HL-60 (cell line): ENCODE results near the gene KAZN.

ENCODE experiments used
- DNase-seq, 2 experiments: peaks; one replicate each; pipeline ENCODE4 v3.0.0-alpha.2; 2010 to 2020; ENCODE audit warnings: low read depth in 1 of 2, low spot score in 1 of 2
- H3K27ac ChIP-seq: fragments of 250-450 bp; sonication (Bioruptor Pico); replicated peaks from 2 replicates; pipeline ENCODE4 v1.5.1; 2020; ENCODE audit warnings: mild to moderate bottlenecking, moderate library complexity
- H3K27me3 ChIP-seq: fragments of 250-450 bp; sonication (Bioruptor Pico); 2 replicates; pipeline ENCODE4 v1.5.1; 2021; ENCODE audit warnings: mild to moderate bottlenecking, moderate library complexity; ENCODE audit not compliant: insufficient read depth, poor library complexity, severe bottlenecking
- H3K4me3 ChIP-seq: replicated peaks from 2 replicates; pipeline ENCODE4 v1.5.1; 2011; ENCODE audit warnings: mild to moderate bottlenecking, control low read depth, low read length; ENCODE audit not compliant: insufficient read depth
- CTCF ChIP-seq: IDR thresholded peaks from one replicate; pipeline ENCODE4 v1.5.1; 2011; ENCODE audit warnings: low read length, control low read depth, inconsistent platforms; ENCODE audit not compliant: insufficient read depth
- GABPA ChIP-seq: IDR thresholded peaks from 2 replicates; pipeline ENCODE4 v1.6.1; 2012; ENCODE audit warnings: low read depth
- POLR2AphosphoS5 ChIP-seq: IDR thresholded peaks from 2 replicates; pipeline ENCODE4 v1.6.1; 2012; ENCODE audit warnings: low read depth
- REST ChIP-seq: IDR thresholded peaks from 2 replicates; pipeline ENCODE4 v1.6.1; 2012; ENCODE audit warnings: low read depth; ENCODE audit not compliant: insufficient replicate concordance
- SPI1 ChIP-seq: IDR thresholded peaks from 2 replicates; pipeline ENCODE4 v1.6.1; 2012; ENCODE audit warnings: low read depth, mild to moderate bottlenecking, borderline replicate concordance

The KAZN gene

GRCh38 chr1:15031251-15031933 lies 432.9 kb downstream of the KAZN start:
- Histone ChIP-seq H3K27ac (no peak overlapping the region), H3K4me3 (no peak overlapping the region), H3K27me3 (no peaks in the 10 kb centered on the region)
- no peak for DNase-seq
- TF ChIP-seq REST (no peak), POLR2AphosphoS5 (no peak), GABPA (no peak), CTCF (no peak), SPI1 (no peak)

GRCh38 chr1:15033264-15033663 lies 434.8 kb downstream of the KAZN start:
- Histone ChIP-seq H3K27ac (no peak overlapping the region), H3K27me3 (no peaks in the 10 kb centered on the region), H3K4me3 (no peak overlapping the region)
- TF ChIP-seq REST (no peak), POLR2AphosphoS5 (no peak), SPI1 (no peak), CTCF (no peak), GABPA (no peak)
- DNase-seq: no peak

GRCh38 chr1:15034656-15035055 lies 436.2 kb downstream of the KAZN start:
- DNase-seq: no peak
- no peaks in the 10 kb centered on the region for H3K27me3 ChIP-seq
- TF ChIP-seq REST (no peak), POLR2AphosphoS5 (no peak), SPI1 (no peak), CTCF (no peak), GABPA (no peak)

More at GRCh38 chr1:15034656-15035055, 436.2 kb downstream of the KAZN start:
- Histone ChIP-seq H3K27ac (no peak overlapping the region), H3K4me3 (no peak overlapping the region)
